WERI-Rb-1 (cell line): Measurements from ENCODE around the gene MAPT.

Experiments used
- DNase-seq: peaks from one replicate; pipeline ENCODE4 v3.0.0-alpha.2; 2020
- H3K27ac ChIP-seq: fragments of 250-450 bp; sonication (Bioruptor Pico); 2 replicates; pipeline ENCODE4 v1.5.1; 2020; ENCODE audit warnings: mild to moderate bottlenecking, moderate library complexity
- H3K27me3 ChIP-seq: fragments of 250-450 bp; sonication (Bioruptor Pico); 2 replicates; pipeline ENCODE4 v1.5.1; 2021; ENCODE audit warnings: mild to moderate bottlenecking, low read depth, moderate library complexity; ENCODE audit not compliant: insufficient read depth, severe bottlenecking
- H3K36me3 ChIP-seq: fragments of 250-450 bp; sonication (Bioruptor Pico); 2 replicates; pipeline ENCODE4 v1.5.1; 2020; ENCODE audit warnings: mild to moderate bottlenecking, moderate library complexity
- H3K4me3 ChIP-seq: 2 replicates; pipeline ENCODE4 v1.5.1; 2011; ENCODE audit warnings: low read depth, mild to moderate bottlenecking, control low read depth, low read length
- H3K9me3 ChIP-seq: fragments of 250-450 bp; sonication (Bioruptor Pico); 2 replicates; pipeline ENCODE4 v1.5.1; 2021; ENCODE audit warnings: mild to moderate bottlenecking, moderate library complexity; ENCODE audit not compliant: severe bottlenecking
- TF ChIP-seq, protein P1 (sequence below): IDR thresholded peaks from 2 replicates; pipeline ENCODE4 v1.5.1; 2011; ENCODE audit warnings: low read depth, mild to moderate bottlenecking, control low read depth, inconsistent platforms, low read length

The MAPT gene

DNA sequence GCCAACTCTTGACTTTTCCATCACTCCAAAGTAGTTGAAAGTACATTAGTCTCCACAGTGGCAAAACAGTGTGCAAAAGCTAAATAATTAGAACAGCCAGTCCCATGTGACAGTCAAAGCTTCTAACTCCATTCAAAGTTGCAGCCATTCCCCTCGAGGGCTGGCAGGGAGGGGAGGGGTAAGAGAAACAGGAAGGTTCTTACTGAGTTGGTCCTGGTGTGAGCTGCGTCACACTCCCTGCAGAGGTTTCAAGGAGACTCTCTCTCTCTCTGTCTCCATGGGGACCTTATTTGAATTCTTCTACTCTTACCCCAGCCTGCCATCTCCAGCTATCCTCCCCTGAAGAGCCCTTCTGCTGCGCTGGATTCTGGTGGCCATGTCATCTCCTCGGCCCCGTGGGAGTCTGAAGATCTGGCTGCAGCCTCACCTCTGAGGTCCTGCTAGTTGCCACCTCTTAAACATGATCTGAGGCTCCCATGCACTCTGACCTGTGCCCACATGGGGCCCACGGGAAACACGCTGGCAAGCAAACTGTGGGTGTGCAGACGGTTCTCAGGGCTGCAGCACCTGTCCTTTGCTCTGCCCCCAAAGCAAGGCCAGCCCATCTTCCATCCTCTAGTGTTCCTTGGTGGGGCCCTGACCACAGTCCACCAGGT is 81.4 kb downstream of the MAPT start:
- TF ChIP-seq, protein P1, sequence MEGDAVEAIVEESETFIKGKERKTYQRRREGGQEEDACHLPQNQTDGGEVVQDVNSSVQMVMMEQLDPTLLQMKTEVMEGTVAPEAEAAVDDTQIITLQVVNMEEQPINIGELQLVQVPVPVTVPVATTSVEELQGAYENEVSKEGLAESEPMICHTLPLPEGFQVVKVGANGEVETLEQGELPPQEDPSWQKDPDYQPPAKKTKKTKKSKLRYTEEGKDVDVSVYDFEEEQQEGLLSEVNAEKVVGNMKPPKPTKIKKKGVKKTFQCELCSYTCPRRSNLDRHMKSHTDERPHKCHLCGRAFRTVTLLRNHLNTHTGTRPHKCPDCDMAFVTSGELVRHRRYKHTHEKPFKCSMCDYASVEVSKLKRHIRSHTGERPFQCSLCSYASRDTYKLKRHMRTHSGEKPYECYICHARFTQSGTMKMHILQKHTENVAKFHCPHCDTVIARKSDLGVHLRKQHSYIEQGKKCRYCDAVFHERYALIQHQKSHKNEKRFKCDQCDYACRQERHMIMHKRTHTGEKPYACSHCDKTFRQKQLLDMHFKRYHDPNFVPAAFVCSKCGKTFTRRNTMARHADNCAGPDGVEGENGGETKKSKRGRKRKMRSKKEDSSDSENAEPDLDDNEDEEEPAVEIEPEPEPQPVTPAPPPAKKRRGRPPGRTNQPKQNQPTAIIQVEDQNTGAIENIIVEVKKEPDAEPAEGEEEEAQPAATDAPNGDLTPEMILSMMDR: no peak
- H3K27ac ChIP-seq: no peak overlapping the region
- no peaks in the 10 kb centered on the region for H3K27me3 ChIP-seq
- no peaks in the 10 kb centered on the region for H3K36me3 ChIP-seq
- no peaks in the 10 kb centered on the region for H3K9me3 ChIP-seq
- no peak for DNase-seq
- no peak overlapping the region for H3K4me3 ChIP-seq

DNA sequence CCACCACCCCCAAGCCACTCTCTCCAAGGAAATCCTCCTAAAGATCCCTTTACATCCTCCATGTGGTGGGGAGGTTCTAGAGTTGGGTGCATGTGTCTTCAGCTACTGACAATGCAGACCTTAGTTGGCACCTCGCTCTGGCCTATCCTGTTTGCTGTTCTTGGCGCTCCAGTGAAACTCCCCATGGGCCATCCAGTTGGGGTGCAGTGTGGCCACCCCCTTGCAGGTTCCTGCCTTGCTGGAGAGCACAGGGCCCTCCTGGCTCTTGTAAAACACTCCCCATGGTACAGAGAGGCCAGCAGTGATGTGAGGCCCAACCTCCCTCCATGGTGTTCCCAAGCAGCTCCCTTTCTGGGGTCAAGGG is 82.0 kb downstream of the MAPT start:
- DNase-seq: no peak
- Histone ChIP-seq H3K4me3 (no peak overlapping the region), H3K36me3 (no peaks in the 10 kb centered on the region), H3K27me3 (no peaks in the 10 kb centered on the region), H3K9me3 (no peaks in the 10 kb centered on the region), H3K27ac (no peak overlapping the region)
- TF ChIP-seq, protein P1: no peak

DNA sequence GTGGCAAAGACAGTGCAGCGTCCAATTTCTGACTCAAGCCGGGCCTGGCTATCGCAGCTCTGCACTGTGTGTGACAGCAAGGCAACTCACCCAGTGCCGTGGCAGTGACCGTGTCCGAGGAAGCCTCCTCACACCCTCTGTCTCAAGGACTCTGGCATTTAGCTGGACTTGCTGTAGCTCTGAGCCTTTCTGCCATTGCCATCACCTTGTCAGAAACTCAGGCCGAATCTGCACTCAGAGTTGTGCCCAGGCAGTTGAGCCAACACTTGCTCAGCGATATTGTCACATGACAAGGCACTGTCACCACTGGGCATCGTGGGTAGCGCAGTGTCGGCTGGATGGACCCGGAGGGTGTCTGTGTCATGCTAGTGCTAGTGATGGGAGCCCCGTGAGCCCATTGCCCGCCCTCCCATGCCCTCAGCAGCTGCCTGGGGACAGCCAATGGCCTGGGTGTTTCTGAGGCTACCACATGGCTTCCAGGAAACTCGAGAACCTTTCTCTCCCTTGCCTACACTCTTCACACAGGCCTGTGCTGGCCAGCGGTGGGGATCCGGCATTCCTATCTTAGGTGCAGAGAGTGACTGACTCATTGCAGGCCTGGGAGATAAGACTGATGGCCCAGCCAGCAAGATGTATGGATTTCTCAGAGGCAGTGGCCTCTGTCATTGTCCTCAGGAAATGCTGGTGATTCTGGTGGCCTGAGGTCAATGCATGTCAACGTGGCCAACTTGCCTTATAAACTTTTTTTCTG is 82.6 kb downstream of the MAPT start:
- DNase-seq: no peak
- no peaks in the 10 kb centered on the region for H3K27me3 ChIP-seq
- no peak overlapping the region for H3K4me3 ChIP-seq
- H3K27ac ChIP-seq: no peak overlapping the region
- H3K36me3 ChIP-seq: no peaks in the 10 kb centered on the region
- H3K9me3 ChIP-seq: no peaks in the 10 kb centered on the region
- TF ChIP-seq, protein P1: no peak

DNA sequence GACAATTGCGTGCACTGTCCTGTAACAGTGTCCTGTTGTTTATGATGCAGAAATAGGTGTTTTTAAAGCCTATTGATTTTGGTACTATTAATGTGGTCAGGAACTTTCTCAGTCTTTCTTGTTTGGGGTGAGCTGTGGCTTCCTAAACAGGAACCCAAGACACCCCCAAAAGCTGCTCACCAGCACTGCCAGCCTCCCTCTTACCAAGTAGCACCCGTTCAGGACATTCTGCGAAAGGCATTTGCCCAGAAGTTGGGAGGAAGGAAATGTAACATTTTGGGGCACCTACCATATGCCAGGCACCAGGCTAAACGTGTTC is 83.1 kb downstream of the MAPT start:
- H3K27ac ChIP-seq: no peak overlapping the region
- DNase-seq: no peak
- H3K27me3 ChIP-seq: no peaks in the 10 kb centered on the region
- no peak overlapping the region for H3K4me3 ChIP-seq
- H3K9me3 ChIP-seq: no peaks in the 10 kb centered on the region
- no peaks in the 10 kb centered on the region for H3K36me3 ChIP-seq
- TF ChIP-seq, protein P1: no peak

DNA sequence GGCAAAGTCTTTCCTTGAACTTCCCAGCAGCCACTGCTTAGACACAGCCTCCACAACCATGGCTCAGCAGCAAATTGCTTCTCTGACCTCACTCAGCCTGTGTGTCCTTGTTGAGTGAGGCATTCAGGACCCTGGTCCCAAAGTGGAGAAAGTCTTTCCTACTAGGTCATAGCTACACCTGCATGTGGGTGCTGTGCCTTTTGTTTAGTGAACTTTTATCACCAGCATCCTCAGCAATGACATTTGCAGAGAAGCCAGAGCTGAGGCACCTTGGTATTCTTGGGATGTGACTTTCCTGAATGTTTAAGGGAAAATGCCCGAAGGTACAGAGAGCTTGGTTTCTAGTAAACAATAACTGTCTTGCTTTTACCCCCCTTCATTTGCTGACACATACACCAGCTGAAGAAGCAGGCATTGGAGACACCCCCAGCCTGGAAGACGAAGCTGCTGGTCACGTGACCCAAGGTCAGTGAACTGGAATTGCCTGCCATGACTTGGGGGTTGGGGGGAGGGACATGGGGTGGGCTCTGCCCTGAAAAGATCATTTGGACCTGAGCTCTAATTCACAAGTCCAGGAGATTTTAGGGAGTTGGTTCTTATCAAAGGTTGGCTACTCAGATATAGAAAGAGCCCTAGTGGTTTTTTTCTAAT is 83.7 kb downstream of the MAPT start:
- no peak for DNase-seq
- Histone ChIP-seq H3K36me3 (no peaks in the 10 kb centered on the region), H3K27me3 (no peaks in the 10 kb centered on the region), H3K4me3 (no peak overlapping the region), H3K27ac (no peak overlapping the region), H3K9me3 (no peaks in the 10 kb centered on the region)
- TF ChIP-seq, protein P1: no peak
